ENCODE results near the gene BCL10. TPM values are rescaled to one million over a fixed set of nuclear protein-coding genes. Genes with fewer than 3 reads are reported as not detected.
A peak's percentile ranks its signal among the peaks of the same experiment; 100 is the strongest.

Gene BCL10
- total and polyA plus RNA-seq, 2 of the 4 experiments (the other 2 are of a cell fraction) = 15.3 to 30.5 TPM

DNA sequence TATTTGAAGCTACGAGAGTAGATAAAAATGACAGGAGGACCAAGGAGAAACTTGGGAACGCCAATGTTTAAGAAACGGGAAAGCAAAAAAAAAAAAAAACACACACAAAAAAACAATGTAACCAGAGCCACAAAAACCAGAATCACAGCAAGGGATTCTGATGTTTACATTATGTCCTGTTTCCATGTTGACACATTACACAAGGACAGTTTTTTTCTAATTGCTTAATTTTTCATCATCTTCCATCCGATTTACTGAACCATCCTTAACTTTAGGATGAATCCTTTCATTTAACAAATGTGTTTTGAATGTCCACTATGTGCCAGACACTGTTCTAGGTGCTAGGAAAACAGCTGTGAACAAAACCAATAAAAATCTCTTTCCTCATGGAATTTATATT lies 1.4 kb upstream of the BCL10 start:
- Histone ChIP-seq H3K4me2 (ENCODE audit: low read depth, low read length) (no peak overlapping the region), H4K20me1 (ENCODE audit: insufficient read depth, low read length) (peaks cover 29% of the 10 kb centered on the region; the same call in 1 of the 2 replicates), H3K79me1 (ENCODE audit: low read depth in 1 of 2, low read length in 2 of 2) (peaks cover 0 to 41% of the 10 kb centered on the region in 2 experiments; a peak in 2 of 4 replicates), H2AK5ac (ENCODE audit: low read depth, low read length) (peak overlapping the region; percentile 21; the same call in 1 of the 2 replicates), H2AK9ac (replicated peaks; ENCODE audit: low read depth, low read length, poor library complexity) (no peak overlapping the region), H3K9ac (ENCODE audit: low read depth, low read length) (no peak overlapping the region), H3K4ac (ENCODE audit: low read depth, low read length) (no peak overlapping the region), H2BK20ac (ENCODE audit: low read depth, low read length) (no peak overlapping the region), H3K23ac (ENCODE audit: low read depth, low read length) (no peak overlapping the region), H2AFZ (replicated peaks; ENCODE audit: low read length, poor library complexity) (no peak overlapping the region), H4K5ac (ENCODE audit: low read depth, low read length) (no peak overlapping the region), H3K36me3 (ENCODE audit: control insufficient read depth, insufficient read depth, low read length) (0 out of 2 replicates have a peak, but pooled peaks cover 1% of the 10 kb centered on the region), H4K91ac (ENCODE audit: insufficient read depth, low read depth, low read length) (no peak overlapping the region; the same call in 1 of the 2 replicates), H2BK120ac (ENCODE audit: low read depth, low read length) (no peak overlapping the region), H2BK5ac (ENCODE audit: low read depth, low read length, poor library complexity, severe bottlenecking) (no peak overlapping the region), H3K27me3 (ENCODE audit: control insufficient read depth, insufficient read depth, low read length) (no peaks in the 10 kb centered on the region), H2BK15ac (ENCODE audit: low read depth, low read length) (0 out of 3 replicates have a peak overlapping the region, but pooled peaks have one; percentile 52), H3K9me3 (ENCODE audit: control insufficient read depth, insufficient read depth, low read length) (no peaks in the 10 kb centered on the region), H3K27ac (ENCODE audit: insufficient read depth, low read length) (no peak overlapping the region), H3K18ac (ENCODE audit: low read depth, low read length) (no peak overlapping the region), H3K14ac (replicated peaks; ENCODE audit: low read depth, low read length) (no peak overlapping the region), H3K4me1 (ENCODE audit: control insufficient read depth, insufficient read depth, low read length) (peaks cover 6% of the 10 kb centered on the region), H3K4me3 (ENCODE audit: insufficient read depth, low read depth, low read length) (no peak overlapping the region), H3K56ac (ENCODE audit: extremely low read depth, insufficient read depth, low read length) (no peak overlapping the region), H4K8ac (ENCODE audit: low read depth in 2 of 2, low read length in 2 of 2) (no peak overlapping the region), H3K9me1 (ENCODE audit: insufficient read depth, low read length) (peaks cover 8% of the 10 kb centered on the region)
- no TSS peak for BruUV-seq (replicated peaks)
- in situ Hi-C loops (cut with MboI; ENCODE audit: low sequenced_read_pairs) = no loop called here
- TF ChIP-seq CHD1 (IDR thresholded peaks at IDR 0.05; ENCODE audit: low read depth, low read length) = no peak
- TF ChIP-seq RCOR1 (IDR thresholded peaks at IDR 0.05; ENCODE audit: insufficient replicate concordance, low read length) = no peak
- TF ChIP-seq SMC3 (IDR thresholded peaks at IDR 0.05; ENCODE audit: low read depth, low read length) = no peak
- TF ChIP-seq MAZ (IDR thresholded peaks at IDR 0.05; ENCODE audit: borderline replicate concordance, low read depth, low read length) = no peak
- TF ChIP-seq MXI1 (IDR thresholded peaks at IDR 0.05; ENCODE audit: borderline replicate concordance, low read depth, low read length) = no peak
- ATAC-seq (ENCODE audit: low read depth) (no peak), DNase-seq (no peak)
- intact Hi-C loops (cut with micrococcal nuclease) = loop anchor here (5.0 kb wide), 1 partner anchor 1084 kb away; no protein-coding TSS in a partner anchor
- CTCF ChIA-PET = interaction anchor here (1.3 kb wide), 1 partner anchor 18 kb away, joined by 5 read pairs; the partner anchor contains the start of gene C1orf52
- dilution Hi-C loops (cut with HindIII; ENCODE audit: low sequenced_read_pairs, unreplicated experiment) = no loop called here
- WGBS, 2 experiments (ENCODE audit: extremely low coverage in 2 of 2, insufficient read length in 1 of 2) = no CpG with 5 or more reads among the region's 4 CpGs
- POLR2A ChIA-PET (ENCODE audit: unreplicated experiment) = no interaction called here

All from IMR-90 (cell line).